Measurements from ENCODE around the gene SREBF1. TPM values are rescaled to one million over a fixed set of nuclear protein-coding genes. Genes with fewer than 3 reads are reported as not detected.

The SREBF1 gene
- total RNA-seq, 1 donor from 2014 or later: 83.0 TPM

GRCh38 chr17:17767887-17768418, 68.8 kb downstream of the SREBF1 start:
- DNase-seq (ENCODE audit: low read depth): no peak
- H3K36me3 ChIP-seq (ENCODE audit: control insufficient read depth, insufficient read depth, low read length): no peaks in the 10 kb centered on the region
- no peak for TF ChIP-seq CTCF (IDR thresholded peaks at IDR 0.05; ENCODE audit: insufficient read depth, low read length, poor library complexity, severe bottlenecking)
- no peak overlapping the region for H3K4me3 ChIP-seq (ENCODE audit: low read depth, low read length)
- H3K27me3 ChIP-seq (ENCODE audit: control insufficient read depth, insufficient read depth, low read length): no peaks in the 10 kb centered on the region

- no peak for DNase-seq (ENCODE audit: low read depth)
- Histone ChIP-seq H3K36me3 (ENCODE audit: control insufficient read depth, insufficient read depth, low read length) (no peaks in the 10 kb centered on the region), H3K27me3 (ENCODE audit: control insufficient read depth, insufficient read depth, low read length) (no peaks in the 10 kb centered on the region), H3K4me3 (ENCODE audit: low read depth, low read length) (no peak overlapping the region)
- TF ChIP-seq CTCF (IDR thresholded peaks at IDR 0.05; ENCODE audit: insufficient read depth, low read length, poor library complexity, severe bottlenecking): no peak
Observed at GRCh38 chr17:17767154-17767869, 69.5 kb downstream of the SREBF1 start.

GRCh38 chr17:17766744-17767120, 70.1 kb downstream of the SREBF1 start:
- Histone ChIP-seq H3K36me3 (ENCODE audit: control insufficient read depth, insufficient read depth, low read length) (no peaks in the 10 kb centered on the region), H3K4me3 (ENCODE audit: low read depth, low read length) (no peak overlapping the region), H3K27me3 (ENCODE audit: control insufficient read depth, insufficient read depth, low read length) (no peaks in the 10 kb centered on the region)
- DNase-seq (ENCODE audit: low read depth): no peak
- no peak for TF ChIP-seq CTCF (IDR thresholded peaks at IDR 0.05; ENCODE audit: insufficient read depth, low read length, poor library complexity, severe bottlenecking)

GRCh38 chr17:17766077-17766743, 70.6 kb downstream of the SREBF1 start:
- TF ChIP-seq CTCF (IDR thresholded peaks at IDR 0.05; ENCODE audit: insufficient read depth, low read length, poor library complexity, severe bottlenecking): no peak
- no peaks in the 10 kb centered on the region for H3K27me3 ChIP-seq (ENCODE audit: control insufficient read depth, insufficient read depth, low read length)
- H3K4me3 ChIP-seq (ENCODE audit: low read depth, low read length): no peak overlapping the region
- DNase-seq (ENCODE audit: low read depth): no peak
- no peaks in the 10 kb centered on the region for H3K36me3 ChIP-seq (ENCODE audit: control insufficient read depth, insufficient read depth, low read length)

GRCh38 chr17:17765359-17766076, 71.3 kb downstream of the SREBF1 start:
- Histone ChIP-seq H3K36me3 (ENCODE audit: control insufficient read depth, insufficient read depth, low read length) (no peaks in the 10 kb centered on the region), H3K27me3 (ENCODE audit: control insufficient read depth, insufficient read depth, low read length) (no peaks in the 10 kb centered on the region), H3K4me3 (ENCODE audit: low read depth, low read length) (no peak overlapping the region)
- no peak for DNase-seq (ENCODE audit: low read depth)
- no peak for TF ChIP-seq CTCF (IDR thresholded peaks at IDR 0.05; ENCODE audit: insufficient read depth, low read length, poor library complexity, severe bottlenecking)
